Measurements from ENCODE around the gene KLHL24. TPM values are rescaled to one million over a fixed set of nuclear protein-coding genes. Genes with fewer than 3 reads are reported as not detected.
"Not testable (repeated sequence)": the region's sequence is repeated elsewhere in the genome, so short reads cannot be mapped to it uniquely, and the experiment has no call there.

KLHL24 gene
- total RNA-seq, 1 experiment from 2014 or later: 33.9 TPM

DNA sequence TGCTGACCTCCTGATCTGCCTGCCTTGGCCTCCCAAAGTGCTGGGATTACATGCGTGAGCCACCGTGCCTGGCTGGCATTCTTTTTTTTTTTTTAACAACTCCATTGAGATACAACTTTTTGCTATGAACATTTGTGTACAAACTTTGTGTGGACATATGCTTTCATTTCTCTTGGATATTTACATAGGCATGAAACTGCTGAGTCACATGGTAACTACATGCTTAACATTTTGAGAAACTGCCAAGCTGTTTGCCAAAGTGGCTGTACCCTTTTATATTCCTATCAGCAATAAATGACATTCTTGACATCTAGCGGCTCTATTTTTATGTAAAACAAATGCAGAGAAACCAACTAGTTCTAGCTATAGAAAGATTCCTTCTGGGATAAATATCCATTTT lies 53.5 kb downstream of the KLHL24 start:
- no peaks in the 10 kb centered on the region for H3K4me1 Mint-ChIP-seq
- POLR2A ChIA-PET: interaction anchor here (1.2 kb wide), 1 partner anchor 9 kb away, joined by 3 read pairs; the partner anchor contains the start of gene YEATS2

DNA sequence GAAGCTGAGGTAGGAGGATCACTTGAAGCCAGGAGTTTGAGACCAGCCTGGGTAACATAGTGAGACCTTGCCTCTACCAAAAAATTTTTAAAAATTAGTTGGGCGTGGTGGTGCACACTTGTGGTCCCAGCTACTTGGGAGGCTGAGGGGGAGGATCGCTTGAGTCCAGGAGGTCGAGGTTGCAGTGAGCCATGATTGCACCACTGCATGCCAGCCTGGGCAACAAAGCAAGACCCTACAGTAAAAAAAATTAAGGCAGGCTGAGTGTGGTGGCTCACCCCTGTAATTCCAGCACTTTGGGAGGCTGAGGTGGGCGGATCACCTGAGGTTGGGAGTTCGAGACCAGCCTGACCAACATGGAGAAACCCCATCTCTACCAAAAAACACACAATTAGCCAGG lies 54.2 kb downstream of the KLHL24 start:
- CTCF ChIA-PET: interaction anchor here (1.2 kb wide), 1 partner anchor 77 kb away, joined by 3 read pairs; no protein-coding TSS in a partner anchor
- not testable (repeated sequence) for H3K4me1 Mint-ChIP-seq; H3K36me3 Mint-ChIP-seq; H3K4me3 Mint-ChIP-seq; H3K9me3 Mint-ChIP-seq; H3K27me3 Mint-ChIP-seq (ENCODE audit: low read depth); ATAC-seq; H3K27ac Mint-ChIP-seq; DNase-seq (ENCODE audit: low spot score)
- POLR2A ChIA-PET: interaction anchor here (1.2 kb wide), 1 partner anchor 8 kb away, joined by 3 read pairs; the partner anchor contains the start of gene YEATS2

More for the DNA sequence above, 53.5 kb downstream of the KLHL24 start:
- no peak overlapping the region for H3K27ac Mint-ChIP-seq
- no peak overlapping the region for H3K4me3 Mint-ChIP-seq
- CTCF ChIA-PET: no interaction called here
- DNase-seq (ENCODE audit: low spot score) (no peak), ATAC-seq (no peak)
- TF ChIP-seq, protein P1, sequence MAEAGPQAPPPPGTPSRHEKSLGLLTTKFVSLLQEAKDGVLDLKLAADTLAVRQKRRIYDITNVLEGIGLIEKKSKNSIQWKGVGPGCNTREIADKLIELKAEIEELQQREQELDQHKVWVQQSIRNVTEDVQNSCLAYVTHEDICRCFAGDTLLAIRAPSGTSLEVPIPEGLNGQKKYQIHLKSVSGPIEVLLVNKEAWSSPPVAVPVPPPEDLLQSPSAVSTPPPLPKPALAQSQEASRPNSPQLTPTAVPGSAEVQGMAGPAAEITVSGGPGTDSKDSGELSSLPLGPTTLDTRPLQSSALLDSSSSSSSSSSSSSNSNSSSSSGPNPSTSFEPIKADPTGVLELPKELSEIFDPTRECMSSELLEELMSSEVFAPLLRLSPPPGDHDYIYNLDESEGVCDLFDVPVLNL (CRISPR knock-in tag; IDR thresholded peaks at IDR 0.05; ENCODE audit: borderline replicate concordance, low read depth): no peak
- TF ChIP-seq, protein P2, sequence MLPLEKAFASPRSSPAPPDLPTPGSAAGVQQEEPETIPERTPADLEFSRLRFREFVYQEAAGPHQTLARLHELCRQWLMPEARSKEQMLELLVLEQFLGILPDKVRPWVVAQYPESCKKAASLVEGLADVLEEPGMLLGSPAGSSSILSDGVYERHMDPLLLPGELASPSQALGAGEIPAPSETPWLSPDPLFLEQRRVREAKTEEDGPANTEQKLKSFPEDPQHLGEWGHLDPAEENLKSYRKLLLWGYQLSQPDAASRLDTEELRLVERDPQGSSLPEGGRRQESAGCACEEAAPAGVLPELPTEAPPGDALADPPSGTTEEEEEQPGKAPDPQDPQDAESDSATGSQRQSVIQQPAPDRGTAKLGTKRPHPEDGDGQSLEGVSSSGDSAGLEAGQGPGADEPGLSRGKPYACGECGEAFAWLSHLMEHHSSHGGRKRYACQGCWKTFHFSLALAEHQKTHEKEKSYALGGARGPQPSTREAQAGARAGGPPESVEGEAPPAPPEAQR (CRISPR knock-in tag; IDR thresholded peaks at IDR 0.05): no peak
- no peak for TF ChIP-seq HMGA2 (CRISPR knock-in tag; IDR thresholded peaks at IDR 0.05)
- TF ChIP-seq CREM (CRISPR knock-in tag; IDR thresholded peaks at IDR 0.05): no peak
- TF ChIP-seq NFATC4 (CRISPR knock-in tag; IDR thresholded peaks at IDR 0.05): no peak
- TF ChIP-seq, protein P3, sequence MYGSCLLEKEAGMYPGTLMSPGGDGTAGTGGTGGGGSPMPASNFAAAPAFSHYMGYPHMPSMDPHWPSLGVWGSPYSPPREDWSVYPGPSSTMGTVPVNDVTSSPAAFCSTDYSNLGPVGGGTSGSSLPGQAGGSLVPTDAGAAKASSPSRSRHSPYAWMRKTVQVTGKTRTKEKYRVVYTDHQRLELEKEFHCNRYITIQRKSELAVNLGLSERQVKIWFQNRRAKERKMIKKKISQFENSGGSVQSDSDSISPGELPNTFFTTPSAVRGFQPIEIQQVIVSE (CRISPR knock-in tag; IDR thresholded peaks at IDR 0.05; ENCODE audit: borderline replicate concordance): no peak
- TF ChIP-seq ESRRA (CRISPR knock-in tag; IDR thresholded peaks at IDR 0.05; ENCODE audit: borderline replicate concordance): no peak
- no peak for TF ChIP-seq SMAD4 (CRISPR knock-in tag; IDR thresholded peaks at IDR 0.05)
- no peak for TF ChIP-seq SOX15 (CRISPR knock-in tag; IDR thresholded peaks at IDR 0.05)
- TF ChIP-seq ZNF121 (CRISPR knock-in tag; IDR thresholded peaks at IDR 0.05): no peak
- TF ChIP-seq, protein P4, sequence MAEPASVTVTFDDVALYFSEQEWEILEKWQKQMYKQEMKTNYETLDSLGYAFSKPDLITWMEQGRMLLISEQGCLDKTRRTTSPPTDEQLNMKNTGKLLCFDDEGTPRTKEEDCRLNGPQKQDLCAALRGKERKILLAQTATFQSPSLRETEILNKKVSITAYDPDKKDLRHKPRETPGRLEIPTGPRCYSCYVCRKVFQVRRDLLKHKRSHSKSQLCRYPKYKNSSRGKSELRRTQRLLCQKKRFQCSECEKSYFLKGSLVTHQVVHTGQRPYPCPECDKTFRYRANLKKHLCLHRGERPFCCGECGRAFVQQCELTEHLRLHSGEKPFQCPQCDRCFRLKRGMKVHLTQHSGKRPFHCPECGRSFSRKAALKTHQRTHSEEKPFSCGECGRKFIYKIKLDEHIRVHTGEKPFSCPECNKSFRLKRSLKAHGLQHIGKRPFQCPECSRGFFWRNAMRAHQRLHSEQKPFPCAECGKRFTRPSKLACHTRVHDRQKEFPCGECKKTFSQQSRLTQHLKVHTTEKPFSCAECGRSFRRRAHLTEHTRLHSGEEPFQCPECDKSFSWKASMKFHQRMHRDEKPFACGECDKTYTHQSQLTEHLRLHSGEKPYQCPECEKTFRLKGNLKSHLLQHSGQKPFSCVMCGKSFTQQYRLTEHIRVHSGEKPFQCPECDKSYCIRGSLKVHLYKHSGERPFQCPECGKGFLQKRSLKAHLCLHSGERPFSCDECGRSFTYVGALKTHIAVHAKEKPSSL (CRISPR knock-in tag; conservative IDR thresholded peaks at IDR 0.05): no peak
- no peak for TF ChIP-seq ZNF219 (CRISPR knock-in tag; IDR thresholded peaks at IDR 0.05; ENCODE audit: borderline replicate concordance)
- no peak for TF ChIP-seq SP1 (CRISPR knock-in tag; conservative IDR thresholded peaks at IDR 0.05)
- no peak for TF ChIP-seq ELF4 (CRISPR knock-in tag; IDR thresholded peaks at IDR 0.05; ENCODE audit: low read depth)
- TF ChIP-seq ETV6 (CRISPR knock-in tag; IDR thresholded peaks at IDR 0.05): no peak
- TF ChIP-seq JUN (CRISPR knock-in tag; IDR thresholded peaks at IDR 0.05): no peak
- H3K27me3 Mint-ChIP-seq (ENCODE audit: low read depth): no peaks in the 10 kb centered on the region
- no peaks in the 10 kb centered on the region for H3K36me3 Mint-ChIP-seq
- no peaks in the 10 kb centered on the region for H3K9me3 Mint-ChIP-seq

DNA sequence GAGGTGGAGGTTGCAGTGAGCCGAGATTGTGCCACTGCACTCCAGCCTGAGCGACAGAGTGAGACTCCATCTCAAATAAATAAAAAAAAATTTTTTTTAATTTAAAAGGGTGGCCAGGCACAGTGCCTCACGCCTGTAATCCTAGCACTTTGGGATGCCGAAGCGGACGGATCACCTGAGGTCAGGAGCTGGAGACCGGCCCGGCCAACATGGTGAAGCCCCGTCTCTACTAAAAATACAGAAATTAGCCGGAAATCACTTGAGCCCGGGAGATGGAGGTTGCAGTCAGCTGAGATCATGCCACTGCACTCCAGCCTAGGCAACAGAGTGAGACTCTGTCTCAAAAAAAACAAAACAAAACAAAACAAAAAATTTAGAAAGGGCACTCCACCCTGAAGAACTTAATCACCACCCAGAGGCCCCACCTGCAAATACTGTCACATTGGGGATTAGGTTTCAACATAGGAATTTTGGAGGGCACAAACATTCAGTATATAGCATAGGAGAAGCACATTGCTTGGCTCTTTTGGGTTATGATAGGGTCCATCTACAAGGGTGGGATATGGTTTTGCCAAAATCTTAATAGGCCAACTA lies 55.1 kb downstream of the KLHL24 start:
- Mint-ChIP-seq H3K9me3 (no peaks in the 10 kb centered on the region), H3K4me3 (no peak overlapping the region), H3K4me1 (0 out of 2 replicates have a peak, but pooled peaks cover 4% of the 10 kb centered on the region), H3K27ac (no peak overlapping the region), H3K36me3 (no peaks in the 10 kb centered on the region), H3K27me3 (ENCODE audit: low read depth) (no peaks in the 10 kb centered on the region)
- no peak for DNase-seq (ENCODE audit: low spot score)
- ChIA-PET CTCF (interaction anchor here (1.2 kb wide), 1 partner anchor 77 kb away, joined by 3 read pairs; no protein-coding TSS in a partner anchor), POLR2A (no interaction called here)
- no peak for ATAC-seq
- TF ChIP-seq, protein P5, sequence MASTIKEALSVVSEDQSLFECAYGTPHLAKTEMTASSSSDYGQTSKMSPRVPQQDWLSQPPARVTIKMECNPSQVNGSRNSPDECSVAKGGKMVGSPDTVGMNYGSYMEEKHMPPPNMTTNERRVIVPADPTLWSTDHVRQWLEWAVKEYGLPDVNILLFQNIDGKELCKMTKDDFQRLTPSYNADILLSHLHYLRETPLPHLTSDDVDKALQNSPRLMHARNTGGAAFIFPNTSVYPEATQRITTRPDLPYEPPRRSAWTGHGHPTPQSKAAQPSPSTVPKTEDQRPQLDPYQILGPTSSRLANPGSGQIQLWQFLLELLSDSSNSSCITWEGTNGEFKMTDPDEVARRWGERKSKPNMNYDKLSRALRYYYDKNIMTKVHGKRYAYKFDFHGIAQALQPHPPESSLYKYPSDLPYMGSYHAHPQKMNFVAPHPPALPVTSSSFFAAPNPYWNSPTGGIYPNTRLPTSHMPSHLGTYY (CRISPR knock-in tag; IDR thresholded peaks at IDR 0.05): no peak
- TF ChIP-seq, protein P6, sequence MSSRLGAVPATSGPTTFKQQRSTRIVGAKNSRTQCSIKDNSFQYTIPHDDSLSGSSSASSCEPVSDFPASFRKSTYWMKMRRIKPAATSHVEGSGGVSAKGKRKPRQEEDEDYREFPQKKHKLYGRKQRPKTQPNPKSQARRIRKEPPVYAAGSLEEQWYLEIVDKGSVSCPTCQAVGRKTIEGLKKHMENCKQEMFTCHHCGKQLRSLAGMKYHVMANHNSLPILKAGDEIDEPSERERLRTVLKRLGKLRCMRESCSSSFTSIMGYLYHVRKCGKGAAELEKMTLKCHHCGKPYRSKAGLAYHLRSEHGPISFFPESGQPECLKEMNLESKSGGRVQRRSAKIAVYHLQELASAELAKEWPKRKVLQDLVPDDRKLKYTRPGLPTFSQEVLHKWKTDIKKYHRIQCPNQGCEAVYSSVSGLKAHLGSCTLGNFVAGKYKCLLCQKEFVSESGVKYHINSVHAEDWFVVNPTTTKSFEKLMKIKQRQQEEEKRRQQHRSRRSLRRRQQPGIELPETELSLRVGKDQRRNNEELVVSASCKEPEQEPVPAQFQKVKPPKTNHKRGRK (CRISPR knock-in tag; IDR thresholded peaks at IDR 0.05; ENCODE audit: borderline replicate concordance): no peak
- no peak for TF ChIP-seq NFE2L1 (CRISPR knock-in tag; IDR thresholded peaks at IDR 0.05)
- TF ChIP-seq, protein P7, sequence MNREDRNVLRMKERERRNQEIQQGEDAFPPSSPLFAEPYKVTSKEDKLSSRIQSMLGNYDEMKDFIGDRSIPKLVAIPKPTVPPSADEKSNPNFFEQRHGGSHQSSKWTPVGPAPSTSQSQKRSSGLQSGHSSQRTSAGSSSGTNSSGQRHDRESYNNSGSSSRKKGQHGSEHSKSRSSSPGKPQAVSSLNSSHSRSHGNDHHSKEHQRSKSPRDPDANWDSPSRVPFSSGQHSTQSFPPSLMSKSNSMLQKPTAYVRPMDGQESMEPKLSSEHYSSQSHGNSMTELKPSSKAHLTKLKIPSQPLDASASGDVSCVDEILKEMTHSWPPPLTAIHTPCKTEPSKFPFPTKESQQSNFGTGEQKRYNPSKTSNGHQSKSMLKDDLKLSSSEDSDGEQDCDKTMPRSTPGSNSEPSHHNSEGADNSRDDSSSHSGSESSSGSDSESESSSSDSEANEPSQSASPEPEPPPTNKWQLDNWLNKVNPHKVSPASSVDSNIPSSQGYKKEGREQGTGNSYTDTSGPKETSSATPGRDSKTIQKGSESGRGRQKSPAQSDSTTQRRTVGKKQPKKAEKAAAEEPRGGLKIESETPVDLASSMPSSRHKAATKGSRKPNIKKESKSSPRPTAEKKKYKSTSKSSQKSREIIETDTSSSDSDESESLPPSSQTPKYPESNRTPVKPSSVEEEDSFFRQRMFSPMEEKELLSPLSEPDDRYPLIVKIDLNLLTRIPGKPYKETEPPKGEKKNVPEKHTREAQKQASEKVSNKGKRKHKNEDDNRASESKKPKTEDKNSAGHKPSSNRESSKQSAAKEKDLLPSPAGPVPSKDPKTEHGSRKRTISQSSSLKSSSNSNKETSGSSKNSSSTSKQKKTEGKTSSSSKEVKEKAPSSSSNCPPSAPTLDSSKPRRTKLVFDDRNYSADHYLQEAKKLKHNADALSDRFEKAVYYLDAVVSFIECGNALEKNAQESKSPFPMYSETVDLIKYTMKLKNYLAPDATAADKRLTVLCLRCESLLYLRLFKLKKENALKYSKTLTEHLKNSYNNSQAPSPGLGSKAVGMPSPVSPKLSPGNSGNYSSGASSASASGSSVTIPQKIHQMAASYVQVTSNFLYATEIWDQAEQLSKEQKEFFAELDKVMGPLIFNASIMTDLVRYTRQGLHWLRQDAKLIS (CRISPR knock-in tag; IDR thresholded peaks at IDR 0.05; ENCODE audit: borderline replicate concordance): no peak

Measured in WTC11 (cell line).